T-cell (primary cell): ENCODE results near the gene RAD51D. TPM values are rescaled to one million over a fixed set of nuclear protein-coding genes. Genes with fewer than 3 reads are reported as not detected.
A peak's percentile ranks its signal among the peaks of the same experiment; 100 is the strongest.

Experiments
- ATAC-seq, 4 experiments: fragments of 200-7000 bp in 3 of 4; fragments of 150-1000 bp in 1 of 4; cut with Tn5 transposase; replicated peaks in 1 of 4; 1 replicate in 3 of 4; 2 replicates in 1 of 4; pipeline ENCODE4 v1.10.0; 2021; ENCODE audit warnings: moderate library complexity in 3 of 4, mild to moderate bottlenecking in 2 of 4, moderate number of reproducible peaks in 1 of 4
- CTCF ChIA-PET, 2 donors: fragments of 300-600 bp; sonication (Branson Sonifier 250); formaldehyde crosslinking; loops; one replicate each; lab custom pipeline; 2022; ENCODE audit warnings: antibody characterized with exemption in 2 of 2; lab: Charles Lee
- POLR2A ChIA-PET, 2 donors: fragments of 300-600 bp; sonication (Branson Sonifier 250); formaldehyde crosslinking; loops; one replicate each; lab custom pipeline; 2022; ENCODE audit warnings: antibody characterized with exemption in 2 of 2; lab: Charles Lee
- DNase-seq, 35 experiments: peaks; one replicate each; pipeline versions ENCODE4 v3.0.0 to v3.0.0-alpha.2; 2013 to 2023
- H3K27ac ChIP-seq: one replicate; pipeline ENCODE4 v1.5.1; 2013; ENCODE audit warnings: low read length
- H3K27me3 ChIP-seq, 2 experiments: replicated peaks in 1 of 2; 1 replicate in 1 of 2; 2 replicates in 1 of 2; pipeline versions ENCODE4 v1.6.1 to v1.7.0; 2013; ENCODE audit warnings: low read length in 1 of 2, mixed read lengths in 1 of 2; ENCODE audit not compliant: control insufficient read depth in 2 of 2, insufficient read depth in 2 of 2; ENCODE audit errors: extremely low read depth in 1 of 2
- H3K36me3 ChIP-seq, 2 donors: 1 replicate in 1 of 2; 2 replicates in 1 of 2; pipeline versions ENCODE4 v1.6.1 to v1.7.0; 2013; ENCODE audit warnings: low read length in 1 of 2; ENCODE audit not compliant: control insufficient read depth in 2 of 2, insufficient read depth in 1 of 2; ENCODE audit errors: extremely low read depth in 1 of 2
- H3K4me1 ChIP-seq, 2 experiments: 1 replicate in 1 of 2; 2 replicates in 1 of 2; pipeline versions ENCODE4 v1.6.1 to v1.7.0; 2013; ENCODE audit warnings: low read length in 2 of 2, mixed read lengths in 1 of 2; ENCODE audit not compliant: insufficient read depth in 2 of 2, control insufficient read depth in 1 of 2; ENCODE audit errors: extremely low read depth in 1 of 2
- H3K4me3 ChIP-seq, 2 donors: 1 replicate in 1 of 2; 2 replicates in 1 of 2; pipeline versions ENCODE4 v1.5.1 to v1.7.0; 2013; ENCODE audit warnings: mild to moderate bottlenecking in 2 of 2, low read length in 1 of 2, moderate library complexity in 1 of 2; ENCODE audit not compliant: control insufficient read depth in 1 of 2; ENCODE audit errors: extremely low read depth in 1 of 2
- H3K9me3 ChIP-seq: 2 replicates; pipeline ENCODE4 v1.7.0; 2013
- H3K27ac Mint-ChIP-seq, 2 donors: one replicate each; pipeline ENCODE4 v1.8.0; 2020 to 2021; ENCODE audit warnings: mild to moderate bottlenecking in 2 of 2, mixed read lengths in 2 of 2
- H3K27me3 Mint-ChIP-seq, 2 donors: one replicate each; pipeline ENCODE4 v1.8.0; 2021 to 2022; ENCODE audit warnings: mixed read lengths in 2 of 2
- H3K36me3 Mint-ChIP-seq: one replicate; pipeline ENCODE4 v1.8.0; 2021; ENCODE audit warnings: mixed read lengths
- H3K4me1 Mint-ChIP-seq, 3 donors: one replicate each; pipeline ENCODE4 v1.8.0; 2020 to 2022; ENCODE audit warnings: mixed read lengths in 3 of 3, mild to moderate bottlenecking in 1 of 3
- H3K4me3 Mint-ChIP-seq, 3 donors: one replicate each; pipeline ENCODE4 v1.8.0; 2020 to 2022; ENCODE audit warnings: mild to moderate bottlenecking in 3 of 3, mixed read lengths in 3 of 3, moderate library complexity in 3 of 3
- H3K9me3 Mint-ChIP-seq, 3 donors: one replicate each; pipeline ENCODE4 v1.8.0; 2020 to 2022; ENCODE audit warnings: mixed read lengths in 3 of 3
- WGBS: methylation state at CpG from one replicate; pipeline ENCODE4 v1.1.5; 2013; ENCODE audit warnings: missing lambda C conversion rate; ENCODE audit not compliant: insufficient coverage; 5-methylcytosine and 5-hydroxymethylcytosine counted together
- total RNA-seq, 35 experiments: library from RNA in 6 of 35; stranded (reverse) in 6 of 35; fragments of 120-200 nt in 1 of 35; gene quantifications; one replicate each; pipeline versions ENCODE4 v1.2.1 to v1.2.4 and lab custom pipeline; 2013 to 2026

Gene RAD51D
- total RNA-seq, 5 donors from 2014 or later (not counting 1 experiment from before 2014, with no cell fraction given) = 14.6 to 29.9 (median 19.0) TPM

DNA sequence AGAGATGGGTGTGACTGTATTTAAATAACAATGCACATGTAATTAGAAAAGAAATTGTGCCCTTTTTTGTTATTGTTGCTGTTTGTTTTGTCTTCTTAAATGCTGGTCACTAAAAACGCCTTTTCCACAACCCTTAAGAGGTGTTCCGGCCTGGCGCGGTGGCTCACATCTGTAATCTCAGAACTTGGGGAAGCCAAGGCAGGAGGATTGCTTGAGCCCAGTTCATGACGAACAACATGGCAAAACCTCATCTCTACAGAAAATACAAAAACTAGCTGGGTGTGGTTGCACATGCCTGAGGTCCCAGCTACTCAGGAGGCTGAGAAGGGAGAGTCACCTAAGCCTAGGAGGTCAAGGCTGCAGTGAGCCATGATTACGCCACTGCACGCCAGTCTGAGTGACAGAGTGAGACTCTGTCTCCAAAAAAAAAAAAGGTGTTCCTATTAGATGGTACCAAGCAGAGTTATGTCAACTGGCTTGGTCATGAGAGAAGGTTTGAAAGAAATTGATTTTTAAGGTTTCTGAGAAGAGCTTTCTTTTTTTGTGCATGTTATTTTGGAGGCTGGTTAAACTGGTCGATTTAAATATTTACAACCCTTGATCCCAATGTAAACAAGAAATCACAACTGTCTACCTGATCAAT, 32.6 kb downstream of the RAD51D start:
- Histone ChIP-seq H3K36me3 (no peaks in the 10 kb centered on the region), H3K9me3 (no peaks in the 10 kb centered on the region), H3K27ac (peak overlapping the region; percentile 98), H3K27me3 (no peaks in the 10 kb centered on the region), H3K4me3 (no peak overlapping the region), H3K4me1 (peaks cover 28 to 44% of the 10 kb centered on the region in 2 experiments)
- Mint-ChIP-seq H3K4me1 (peaks cover 67 to 73% (median 69%) of the 10 kb centered on the region in 3 donors), H3K36me3 (peaks cover 3% of the 10 kb centered on the region), H3K27ac (peak overlapping the region; percentile 90 to 96), H3K27me3 (no peaks in the 10 kb centered on the region), H3K4me3 (peak overlapping the region; percentile 94 to 95 (median 94)), H3K9me3 (no peaks in the 10 kb centered on the region)
- ChIA-PET CTCF (interaction anchor here (0.7 kb wide), 2 partner anchors 77 to 327 kb away, joined by 3 to 4 read pairs; no protein-coding TSS in a partner anchor), POLR2A (interaction anchor here (0.6 to 1.0 kb wide), 3 partner anchors 10 to 27 kb away, joined by 4 to 5 read pairs (median 5); no protein-coding TSS in a partner anchor)
- ATAC-seq (no peak), DNase-seq (peak in 1 of 35 experiments; percentile 23)
- 89% methylated on average over 5 of the region's 8 CpGs for WGBS

DNA sequence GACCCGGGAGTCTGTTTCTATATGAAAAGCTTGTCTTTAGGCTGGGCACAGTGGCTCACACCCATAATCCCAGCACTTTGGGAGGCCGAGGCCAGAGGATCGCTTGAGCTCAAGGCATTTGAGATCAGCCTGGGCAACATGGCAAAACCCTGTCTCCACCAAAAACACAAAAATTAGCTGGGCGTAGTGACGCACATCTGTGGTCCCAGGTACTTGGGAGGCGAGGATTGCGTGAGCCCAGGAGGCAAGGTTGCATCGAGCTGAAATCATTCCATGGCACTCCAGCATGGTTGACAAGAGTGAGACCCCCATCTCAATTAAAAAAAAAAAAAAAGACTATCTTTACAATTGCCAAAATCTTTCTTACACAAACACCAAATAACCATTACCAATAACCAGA, 33.5 kb downstream of the RAD51D start:
- H3K4me1 ChIP-seq = peaks cover 30 to 46% of the 10 kb centered on the region in 2 experiments
- 91% methylated on average over 6 of the region's 8 CpGs for WGBS
- Mint-ChIP-seq H3K27ac (peak overlapping the region; percentile 75 to 96), H3K27me3 (no peaks in the 10 kb centered on the region), H3K9me3 (no peaks in the 10 kb centered on the region), H3K4me3 (peak overlapping the region; percentile 94 to 95 (median 94)), H3K36me3 (peaks cover 3% of the 10 kb centered on the region), H3K4me1 (peaks cover 74 to 80% (median 75%) of the 10 kb centered on the region in 3 donors)
- no peak overlapping the region for H3K27ac ChIP-seq
- no peak overlapping the region for H3K4me3 ChIP-seq
- H3K9me3 ChIP-seq = no peaks in the 10 kb centered on the region
- CTCF ChIA-PET = interaction anchor here in 1 of 2 donors (1.2 kb wide), 1 partner anchor 9 kb away, joined by 5 read pairs; no protein-coding TSS in a partner anchor
- H3K36me3 ChIP-seq = no peaks in the 10 kb centered on the region
- POLR2A ChIA-PET = interaction anchor here in 1 of 2 donors (1.0 kb wide), 1 partner anchor 18 kb away, joined by 4 read pairs; no protein-coding TSS in a partner anchor
- no peaks in the 10 kb centered on the region for H3K27me3 ChIP-seq
- ATAC-seq (no peak), DNase-seq (no peak)

DNA sequence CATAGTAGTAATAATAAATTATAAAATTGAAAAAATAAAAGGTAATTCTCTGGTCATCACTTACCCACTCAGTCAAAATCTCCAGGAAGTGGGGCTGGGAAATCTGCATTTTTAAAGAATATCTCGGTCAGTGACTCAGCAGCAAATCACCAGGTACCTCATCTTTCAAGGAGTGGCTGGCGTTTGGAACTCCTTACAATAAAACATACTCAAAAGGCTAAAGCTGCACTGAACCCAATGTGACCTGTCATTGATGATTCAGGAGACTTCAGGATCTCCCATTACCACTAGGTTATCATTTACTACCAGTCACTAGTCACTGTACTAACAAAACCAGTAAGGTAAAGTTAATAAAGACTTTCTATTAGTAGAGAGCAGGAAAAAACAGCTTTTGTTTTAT, 34.7 kb downstream of the RAD51D start:
- peaks cover 37 to 47% of the 10 kb centered on the region in 2 experiments for H3K4me1 ChIP-seq
- peaks cover 79 to 84% (median 81%) of the 10 kb centered on the region in 3 donors for H3K4me1 Mint-ChIP-seq
- no peak overlapping the region for H3K4me3 ChIP-seq
- no peak overlapping the region for H3K27ac ChIP-seq
- peak overlapping the region; percentile 74 to 75 for H3K27ac Mint-ChIP-seq
- peaks cover 3% of the 10 kb centered on the region for H3K36me3 Mint-ChIP-seq
- H3K9me3 ChIP-seq = no peaks in the 10 kb centered on the region
- no peaks in the 10 kb centered on the region for H3K36me3 ChIP-seq
- ChIA-PET POLR2A (interaction anchor here in 1 of 2 donors (0.6 kb wide), 1 partner anchor 12 kb away, joined by 9 read pairs; no protein-coding TSS in a partner anchor), CTCF (no interaction called here)
- H3K4me3 Mint-ChIP-seq = peak overlapping the region in 1 of 3 donors; percentile 21
- ATAC-seq (no peak), DNase-seq (no peak)
- H3K9me3 Mint-ChIP-seq = no peaks in the 10 kb centered on the region
- WGBS = 60% methylated on average over 1 of the region's 2 CpGs
- no peaks in the 10 kb centered on the region for H3K27me3 Mint-ChIP-seq
- H3K27me3 ChIP-seq = no peaks in the 10 kb centered on the region

DNA sequence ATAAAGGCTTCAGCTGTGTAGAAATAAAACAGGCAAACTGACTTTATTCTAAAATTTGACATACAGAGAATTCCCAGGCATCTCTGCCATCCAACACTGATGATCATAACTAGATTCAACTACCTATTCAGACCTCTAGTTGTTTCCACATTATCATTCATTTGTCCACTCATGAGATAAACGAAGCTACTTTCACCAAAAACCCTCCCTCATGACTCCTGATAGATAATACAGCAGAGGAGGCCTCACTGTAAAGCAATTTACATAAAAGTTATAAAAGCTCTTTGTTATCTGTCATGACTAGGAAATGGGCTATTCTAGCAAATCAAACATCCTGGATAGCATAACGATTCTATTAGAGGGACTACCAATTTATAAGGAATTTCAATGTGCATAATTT, 36.6 kb downstream of the RAD51D start:
- Histone ChIP-seq H3K36me3 (no peaks in the 10 kb centered on the region), H3K4me1 (peaks cover 33 to 35% of the 10 kb centered on the region in 2 experiments), H3K27ac (peak overlapping the region; percentile 36), H3K9me3 (no peaks in the 10 kb centered on the region), H3K27me3 (no peaks in the 10 kb centered on the region), H3K4me3 (no peak overlapping the region)
- no CpG with 5 or more reads among the region's 2 CpGs for WGBS
- ATAC-seq = no peak
- CTCF ChIA-PET = interaction anchor here (0.5 to 2.6 kb wide), 5 partner anchors 11 to 458 kb away, joined by 3 to 20 read pairs (median 3); partner anchors contain the start of gene RFFL (in 1 of the 2)
- no peak for DNase-seq
- Mint-ChIP-seq H3K27me3 (no peaks in the 10 kb centered on the region), H3K9me3 (no peaks in the 10 kb centered on the region), H3K36me3 (peaks cover 3% of the 10 kb centered on the region), H3K27ac (peak overlapping the region; percentile 88 to 96), H3K4me1 (peaks cover 82 to 88% (median 86%) of the 10 kb centered on the region in 3 donors), H3K4me3 (peak overlapping the region in 2 of 3 donors; percentile 9 to 54)
- POLR2A ChIA-PET = interaction anchor here in 1 of 2 donors (0.6 to 1.0 kb wide), 2 partner anchors 10 to 60 kb away, joined by 3 to 7 read pairs; no protein-coding TSS in a partner anchor

DNA sequence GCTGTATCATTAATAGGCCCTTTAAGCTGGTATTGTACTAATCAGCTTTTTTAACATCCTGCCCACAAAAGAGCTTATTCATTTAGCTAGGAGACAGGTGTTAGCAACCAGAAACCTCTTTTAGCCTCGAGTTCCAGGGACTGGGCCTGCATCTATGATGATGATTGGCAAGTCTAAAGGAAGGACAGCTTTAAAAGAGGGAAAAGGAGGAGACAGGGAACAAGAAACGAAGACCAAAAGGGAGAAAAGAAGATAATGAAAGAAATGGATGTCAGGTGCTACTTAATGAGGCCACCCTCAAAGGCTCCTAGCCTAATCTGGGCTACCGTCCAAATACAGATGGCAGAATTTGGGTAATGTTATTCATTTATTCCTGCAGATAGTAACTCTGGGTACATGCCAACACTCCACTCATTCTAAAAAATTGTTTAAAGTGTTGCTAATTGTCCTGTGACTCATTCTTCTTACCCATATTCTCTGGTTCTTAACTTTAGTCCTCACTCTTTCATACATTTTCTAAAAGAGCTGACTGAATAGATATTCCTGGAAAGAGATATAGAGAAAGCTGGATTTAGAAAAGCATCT, 37.5 kb downstream of the RAD51D start:
- H3K9me3 ChIP-seq = no peaks in the 10 kb centered on the region
- POLR2A ChIA-PET = interaction anchor here (0.6 to 1.0 kb wide), 5 partner anchors 10 to 79 kb away, joined by 3 to 7 read pairs (median 3); no protein-coding TSS in a partner anchor
- no peaks in the 10 kb centered on the region for H3K36me3 ChIP-seq
- peaks cover 81 to 87% (median 85%) of the 10 kb centered on the region in 3 donors for H3K4me1 Mint-ChIP-seq
- peaks cover 28 to 30% of the 10 kb centered on the region in 2 experiments for H3K4me1 ChIP-seq
- peak; percentile 50 to 74 (median 60) for ATAC-seq
- H3K4me3 Mint-ChIP-seq = peak overlapping the region; percentile 53 to 64 (median 54)
- no peaks in the 10 kb centered on the region for H3K27me3 ChIP-seq
- peaks cover 5% of the 10 kb centered on the region for H3K36me3 Mint-ChIP-seq
- peak in 1 of 35 experiments; percentile 38 for DNase-seq
- no peaks in the 10 kb centered on the region for H3K9me3 Mint-ChIP-seq
- no peak overlapping the region for H3K4me3 ChIP-seq
- CTCF ChIA-PET = interaction anchor here (0.5 to 2.6 kb wide), 9 partner anchors 9 to 681 kb away, joined by 3 to 20 read pairs (median 3); partner anchors contain the start of gene RFFL (in 1 of the 2)
- whole genome bisulfite sequencing = no CpG with 5 or more reads among the region's 3 CpGs
- peak overlapping the region; percentile 36 for H3K27ac ChIP-seq
- no peaks in the 10 kb centered on the region for H3K27me3 Mint-ChIP-seq
- H3K27ac Mint-ChIP-seq = peak overlapping the region; percentile 88 to 96

DNA sequence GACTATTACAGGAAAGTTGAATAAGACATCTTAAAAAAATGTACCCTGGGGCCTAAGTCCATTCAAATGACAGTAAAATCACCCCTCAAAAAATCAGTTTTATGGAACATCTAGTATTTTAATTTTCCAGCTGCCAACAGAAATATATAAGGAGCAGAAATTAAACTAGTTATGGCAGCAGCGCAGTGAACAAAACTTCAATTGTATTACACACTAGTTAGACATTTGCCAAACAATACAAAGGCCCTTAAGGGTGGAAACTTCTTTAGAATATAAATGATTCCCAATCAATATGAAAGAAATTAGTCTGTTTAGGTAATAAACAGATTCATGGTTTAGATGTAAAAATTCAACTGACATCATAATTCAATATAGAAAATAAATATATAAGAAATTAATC, 38.0 kb downstream of the RAD51D start:
- ATAC-seq = no peak
- Histone ChIP-seq H3K27me3 (no peaks in the 10 kb centered on the region), H3K36me3 (no peaks in the 10 kb centered on the region), H3K4me3 (no peak overlapping the region), H3K27ac (no peak overlapping the region), H3K4me1 (peaks cover 25 to 28% of the 10 kb centered on the region in 2 experiments), H3K9me3 (no peaks in the 10 kb centered on the region)
- ChIA-PET POLR2A (interaction anchor here in 1 of 2 donors (0.6 kb wide), 2 partner anchors 30 to 80 kb away, joined by 3 to 4 read pairs; no protein-coding TSS in a partner anchor), CTCF (interaction anchor here (0.5 to 2.6 kb wide), 7 partner anchors 9 to 681 kb away, joined by 3 to 20 read pairs (median 3); partner anchors contain the start of gene RFFL (in 1 of the 2))
- peaks cover 76 to 86% (median 83%) of the 10 kb centered on the region in 3 donors for H3K4me1 Mint-ChIP-seq
- no peaks in the 10 kb centered on the region for H3K9me3 Mint-ChIP-seq
- H3K27me3 Mint-ChIP-seq = no peaks in the 10 kb centered on the region
- peak overlapping the region in 1 of 3 donors; percentile 54 for H3K4me3 Mint-ChIP-seq
- peak overlapping the region in 1 of 2 donors; percentile 62 for H3K27ac Mint-ChIP-seq
- no peak for DNase-seq
- no CpG with 5 or more reads among the region's 1 CpG for WGBS
- peaks cover 5% of the 10 kb centered on the region for H3K36me3 Mint-ChIP-seq
